Breast epithelium (tissue), 3 donors: Measurements from ENCODE around the gene UBASH3B.

Experiments
- CTCF ChIP-seq, 3 donors: fragments of 450-650 bp; IDR thresholded peaks; one replicate each; pipeline ENCODE4 v1.5.1; 2016 to 2017; ENCODE audit warnings: antibody characterized with exemption in 3 of 3, mild to moderate bottlenecking in 3 of 3, moderate library complexity in 3 of 3
- POLR2A ChIP-seq: fragments of 450-650 bp; IDR thresholded peaks from one replicate; pipeline ENCODE4 v1.6.1; 2016; ENCODE audit warnings: antibody characterized with exemption, mild to moderate bottlenecking, moderate library complexity

DNA sequence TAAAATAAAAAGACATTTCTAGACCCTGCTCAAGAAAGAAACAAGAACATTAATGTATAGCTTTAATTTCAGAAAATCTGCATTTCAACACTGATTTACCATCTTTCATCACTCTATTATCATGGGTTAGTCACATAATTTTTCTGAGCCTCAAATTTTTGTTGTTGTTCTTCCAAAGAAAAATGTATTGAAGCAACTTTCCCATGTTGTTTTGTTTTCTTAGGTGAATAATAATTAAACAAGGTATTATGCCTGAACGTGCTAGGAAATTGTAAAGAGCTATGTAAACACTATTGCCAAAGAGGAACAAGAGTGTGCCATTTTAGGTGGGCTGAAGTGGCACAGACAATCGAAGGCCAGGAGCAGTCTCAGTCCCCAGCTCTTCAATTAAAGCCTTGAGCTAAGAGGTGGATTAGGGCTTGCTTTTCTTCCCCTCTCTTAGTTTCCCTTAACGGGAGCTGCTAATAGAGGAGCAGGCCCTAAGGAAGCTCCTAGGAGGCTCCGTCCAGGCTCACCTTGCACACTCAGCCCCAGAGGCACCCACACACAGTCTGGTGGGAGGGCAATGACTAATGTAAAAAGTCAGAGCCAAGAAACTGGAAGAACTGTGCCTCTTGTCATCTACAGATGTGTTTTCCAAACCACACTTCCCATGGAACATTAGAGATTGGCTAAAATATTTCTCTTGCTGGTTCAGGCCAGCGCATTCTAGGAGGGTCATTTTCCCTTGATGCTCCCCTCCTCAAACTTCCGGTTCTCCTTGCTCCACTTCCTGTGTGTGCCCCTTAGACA lies 8.8 kb upstream of the UBASH3B start:
- TF ChIP-seq CTCF (IDR thresholded peaks at IDR 0.05) (no peak), POLR2A (no peak)
